A204.1 (cell line): ENCODE results near the gene EVA1C.
"Not testable (repeated sequence)": the region's sequence is repeated elsewhere in the genome, so short reads cannot be mapped to it uniquely, and the experiment has no call there.

Experiments
- FAIRE-seq: peaks from 2 replicates; lab custom pipeline; 2012; peaks lifted over from hg19 to GRCh38; lab: Jason Lieb, UNC

The EVA1C gene

DNA sequence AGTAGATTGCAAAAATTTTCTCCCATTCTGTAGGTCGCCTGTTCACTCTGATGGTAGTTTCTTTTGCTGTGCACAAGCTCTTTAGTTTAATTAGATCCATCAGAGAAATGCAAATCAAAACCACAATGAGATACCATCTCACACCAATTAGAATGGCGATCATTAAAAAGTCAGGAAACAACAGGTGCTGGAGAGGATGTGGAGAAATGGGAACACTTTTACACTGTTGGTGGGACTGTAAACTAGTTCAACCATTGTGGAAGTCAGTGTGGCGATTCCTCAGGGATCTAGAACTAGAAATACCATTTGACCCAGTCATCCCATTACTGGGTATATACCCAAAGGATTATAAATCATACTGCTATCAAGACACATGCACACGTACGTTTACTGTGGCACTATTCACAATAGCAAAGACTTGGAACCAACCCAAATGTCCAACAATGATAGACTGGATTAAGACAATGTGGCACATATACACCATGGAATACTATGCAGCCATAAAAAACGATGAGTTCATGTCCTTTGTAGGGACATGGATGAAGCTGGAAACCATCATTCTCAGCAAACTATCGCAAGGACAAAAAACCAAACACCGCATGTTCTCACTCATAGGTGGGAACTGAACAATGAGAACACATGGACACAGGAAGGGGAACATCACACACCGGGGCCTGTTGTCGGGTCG is 21.8 kb upstream of the EVA1C start:
- FAIRE-seq: not testable (repeated sequence)

GRCh38 chr21:32391755-32392154 is 20.8 kb upstream of the EVA1C start:
- no peak for FAIRE-seq

DNA sequence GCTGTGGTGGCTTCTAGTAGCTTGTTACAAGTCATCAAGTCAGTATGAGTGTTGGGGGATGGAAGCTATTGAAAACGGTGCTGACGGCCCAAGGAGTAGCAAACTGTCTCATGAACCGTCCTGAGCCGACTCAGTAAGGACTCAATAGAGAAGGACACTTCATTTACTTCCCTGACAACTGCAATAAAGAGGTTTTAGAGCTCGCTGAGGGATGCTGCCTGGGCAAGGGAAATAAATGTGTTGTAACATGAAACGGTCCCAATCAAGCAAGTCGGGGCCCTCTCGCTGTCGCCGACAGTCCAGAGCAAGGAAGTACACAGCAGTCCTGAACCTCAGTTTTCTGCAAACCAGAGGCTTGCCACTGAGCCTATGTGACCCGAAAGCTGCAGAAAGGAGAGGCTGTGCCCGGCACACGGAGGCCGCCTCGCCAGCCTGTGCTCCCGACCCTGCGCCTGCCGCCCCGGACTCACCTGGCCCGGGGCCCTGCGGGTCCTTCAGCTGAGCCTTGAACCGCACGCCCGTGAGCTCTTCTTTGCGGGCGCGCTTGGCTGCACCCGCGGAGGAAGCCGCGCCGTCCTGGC is 20.1 kb upstream of the EVA1C start:
- no peak for FAIRE-seq

- FAIRE-seq: no peak
These were observed 19.4 kb upstream of the EVA1C start, which contains the start of gene URB1 for GRCh38 chr21:32392880-32393676. Gene URB1, minus strand, starts transcription at chr21:32393012. Its CDS starts 102 bp downstream, at chr21:32392910.

DNA sequence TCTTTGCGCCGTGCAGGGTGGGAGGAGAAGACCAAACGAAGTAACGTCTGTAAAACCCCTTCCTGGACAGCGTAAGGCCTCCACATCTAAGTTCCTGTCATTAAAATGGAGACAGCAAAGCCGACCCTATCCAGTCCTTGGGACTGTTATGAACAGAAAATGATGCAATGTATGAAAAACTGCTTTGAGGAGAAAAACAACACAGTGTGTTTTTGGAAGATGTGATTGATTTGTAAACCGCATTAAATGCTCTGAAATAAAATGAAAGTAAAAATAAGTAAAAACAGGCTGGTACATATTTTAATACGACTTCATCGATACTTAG is 18.9 kb upstream of the EVA1C start:
- no peak for FAIRE-seq

DNA sequence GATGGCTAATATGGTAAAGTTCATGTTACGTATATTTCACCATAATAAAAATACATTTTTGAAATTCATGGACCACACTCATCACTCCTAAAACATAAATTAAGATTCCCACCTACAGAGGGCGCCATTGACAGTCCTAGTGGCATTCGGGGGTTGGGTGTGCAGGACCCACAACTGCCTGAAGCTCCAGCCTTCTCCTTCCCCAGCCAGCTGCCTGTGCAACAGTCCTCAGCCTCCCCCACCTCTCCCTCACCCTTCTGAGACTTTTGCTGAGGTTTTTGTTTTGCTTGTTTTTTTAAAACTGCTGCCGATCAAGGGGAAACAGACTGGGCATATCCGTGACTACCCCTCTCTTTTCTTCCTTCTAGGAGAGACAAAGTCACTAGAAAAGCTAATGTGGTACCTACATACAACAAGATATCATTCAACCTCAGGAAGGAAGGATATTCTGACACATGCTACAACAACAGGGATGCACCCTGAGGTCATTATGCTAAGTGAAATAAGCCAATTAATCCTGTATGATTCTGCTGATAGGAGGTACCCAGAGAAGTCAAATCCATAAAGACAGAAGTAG is 9.2 kb upstream of the EVA1C start:
- FAIRE-seq: peak; percentile 78

- no peak for FAIRE-seq
These were observed 6.1 kb upstream of the EVA1C start for GRCh38 chr21:32406405-32406804.

DNA sequence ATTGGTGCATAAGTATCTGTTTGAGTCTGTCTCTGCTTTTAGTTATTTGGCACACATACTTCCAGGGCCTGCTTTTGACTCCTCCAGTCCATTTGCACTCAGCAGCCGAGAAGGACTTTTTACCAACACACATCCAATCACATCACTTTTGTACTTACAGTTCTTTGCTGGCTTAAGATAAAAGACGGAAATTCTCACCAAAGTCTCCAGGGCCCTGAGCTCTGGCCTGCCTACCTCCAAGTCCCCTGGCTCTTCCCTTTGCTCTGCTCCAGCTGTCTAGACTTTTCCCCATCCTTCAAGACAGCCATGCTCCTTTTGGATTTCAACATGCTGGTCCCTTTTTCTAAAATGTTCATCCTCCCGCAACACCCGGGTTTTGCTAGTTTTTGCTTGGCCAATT is 2.2 kb upstream of the EVA1C start:
- FAIRE-seq: no peak

DNA sequence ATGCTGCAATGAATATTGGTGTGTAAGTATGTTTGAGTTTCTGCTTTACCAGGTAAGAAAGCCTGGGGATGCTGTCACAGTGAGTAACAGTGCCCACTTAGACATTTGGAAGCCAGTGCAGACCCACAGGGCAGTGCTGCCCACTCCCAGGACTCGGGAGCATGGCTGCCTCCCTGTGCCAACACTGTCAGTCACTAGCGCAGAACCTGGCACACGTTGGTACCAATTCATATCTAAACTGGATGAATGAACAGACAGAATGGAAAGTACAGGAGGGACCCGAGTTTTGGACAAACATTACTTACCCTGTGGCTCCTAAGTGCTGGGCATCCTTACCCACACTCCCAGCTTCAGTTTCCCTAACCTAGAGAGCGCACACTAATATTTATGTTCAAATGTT is 1.6 kb upstream of the EVA1C start:
- no peak for FAIRE-seq

GRCh38 chr21:32411350-32412161 is 950 bp upstream of the EVA1C start:
- FAIRE-seq: no peak

GRCh38 chr21:32413015-32413504 is 554 bp downstream of the EVA1C start:
- FAIRE-seq: no peak

DNA sequence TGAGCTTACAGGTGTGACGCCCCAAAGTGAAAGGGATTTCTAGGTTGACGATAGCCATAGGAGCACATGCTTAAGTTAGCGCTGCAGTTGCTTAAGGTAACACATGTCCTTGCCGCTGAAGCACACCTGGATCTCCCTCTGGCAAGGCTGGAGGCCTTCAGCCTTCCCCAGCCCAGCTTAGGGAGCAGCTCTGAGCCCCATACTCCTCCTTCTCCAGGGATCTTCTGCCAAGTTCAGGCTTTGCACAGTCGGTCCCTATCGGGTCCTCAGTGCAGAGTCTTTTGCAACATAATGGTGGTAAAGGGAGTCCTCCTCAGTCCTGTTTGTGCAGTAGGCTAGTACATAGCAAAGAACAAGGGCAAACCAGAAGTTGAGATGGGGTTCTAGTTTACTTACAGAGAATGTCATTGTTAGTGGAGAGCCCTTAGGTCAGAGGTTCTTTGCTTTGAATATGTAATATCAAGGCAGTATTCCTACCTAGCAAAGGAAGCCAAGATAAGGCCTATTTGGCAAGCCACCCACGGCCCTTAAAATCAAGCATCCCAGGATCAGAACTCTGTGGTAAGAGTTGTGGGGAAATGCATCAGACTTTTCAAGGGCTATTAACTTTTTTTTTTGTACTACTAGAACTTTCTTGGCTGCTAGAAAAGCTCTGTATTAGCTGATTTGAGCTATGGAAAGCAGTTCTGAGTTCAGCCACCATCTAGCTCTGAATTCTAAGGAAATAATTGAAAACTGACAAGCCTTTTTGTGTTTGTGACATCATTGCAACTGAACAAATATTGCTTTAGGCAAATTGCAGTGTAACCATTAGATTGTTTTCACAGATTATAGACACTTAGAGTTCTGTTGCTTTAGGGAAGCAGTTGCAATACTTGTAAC is 1.4 kb downstream of the EVA1C start:
- FAIRE-seq: no peak

- no peak for FAIRE-seq
These were observed 2.3 kb downstream of the EVA1C start for GRCh38 chr21:32414579-32415358.

DNA sequence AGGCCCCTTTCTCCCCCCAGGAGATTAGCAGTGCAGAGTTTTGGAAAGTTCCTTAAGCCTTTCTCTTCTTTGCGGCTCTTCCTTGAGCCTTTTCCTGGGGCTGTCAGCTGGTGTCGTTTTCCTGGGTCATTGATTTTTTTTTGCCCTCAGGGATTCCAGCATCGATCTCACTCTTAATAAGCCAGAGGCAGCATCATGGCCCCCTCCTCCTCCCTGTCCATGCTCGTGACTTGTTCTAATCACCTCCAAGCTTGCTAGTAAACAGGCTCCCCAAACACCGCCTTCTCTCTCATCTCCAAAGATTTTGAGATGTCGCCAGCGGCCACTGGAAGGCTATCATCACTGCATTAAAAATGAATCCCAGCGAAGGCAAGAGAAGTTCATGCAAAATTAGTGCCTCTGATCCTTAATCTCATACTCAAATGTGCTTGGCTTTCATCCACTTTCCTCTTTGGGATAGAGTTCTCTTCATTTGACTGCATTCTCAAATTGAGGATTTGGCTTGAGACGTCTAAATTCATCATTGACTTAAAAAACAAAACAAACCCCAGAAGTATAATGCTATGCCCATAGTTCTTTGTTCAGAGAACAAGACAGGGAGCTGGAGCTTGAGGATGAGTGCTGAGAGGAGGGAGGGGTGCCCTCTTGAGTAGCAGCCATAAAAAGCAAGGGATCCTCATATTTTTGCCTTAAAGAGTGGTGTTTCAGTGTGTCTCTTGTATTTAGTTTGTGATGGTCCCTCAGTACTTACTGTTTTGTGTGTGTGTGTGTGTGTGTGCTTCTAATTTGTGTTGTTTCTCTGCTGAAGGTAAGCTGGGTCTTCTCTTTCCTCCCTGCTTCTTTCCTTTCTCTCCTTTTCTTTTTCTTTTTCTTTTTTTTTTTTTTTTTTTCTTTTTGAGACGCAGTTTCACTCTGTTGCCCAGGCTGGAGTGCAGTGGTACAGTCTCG is 3.2 kb downstream of the EVA1C start:
- FAIRE-seq: no peak

GRCh38 chr21:32418146-32418545 is 5.6 kb downstream of the EVA1C start:
- no peak for FAIRE-seq

DNA sequence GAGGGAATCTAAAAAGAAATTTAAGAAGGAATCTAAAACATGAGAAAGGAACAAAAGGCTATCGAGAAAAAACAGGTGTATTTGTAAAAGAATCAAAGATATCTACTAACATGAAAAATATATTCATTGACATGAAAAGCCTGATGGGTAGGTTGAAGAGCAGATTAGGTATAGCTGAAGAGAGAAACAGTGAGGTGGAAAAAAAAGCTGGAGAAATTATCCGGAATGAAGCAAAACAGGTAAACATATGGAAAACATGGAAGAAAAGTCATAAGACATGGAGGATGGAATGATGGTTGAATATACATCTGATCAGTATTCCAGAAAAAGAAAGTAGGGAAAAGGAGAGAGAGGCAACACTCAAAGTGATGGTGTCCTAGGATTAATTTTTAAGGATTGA is 9.6 kb downstream of the EVA1C start:
- FAIRE-seq: no peak

GRCh38 chr21:32423320-32424190 is 11.0 kb downstream of the EVA1C start:
- FAIRE-seq: no peak

- no peak for FAIRE-seq
These were observed 11.7 kb downstream of the EVA1C start for GRCh38 chr21:32424191-32424535.
